Thoracic aorta (tissue), 2 donors: ENCODE results near the gene TACC2. TPM values are rescaled to one million over a fixed set of nuclear protein-coding genes. Genes with fewer than 3 reads are reported as not detected.

Experiments used
- ATAC-seq: fragments of 150-250 bp; one replicate; pipeline ENCODE4 v1.8.0; 2017; ENCODE audit warnings: low read depth; ENCODE audit not compliant: insufficient number of reproducible peaks, low FRiP score
- DNase-seq: peaks from one replicate; pipeline ENCODE4 v3.0.0-alpha.2; 2020; ENCODE audit warnings: low spot score
- H3K27ac ChIP-seq, 2 donors: fragments of 200-600 bp; sonication (generic); 1 replicate in 1 of 2; 2 replicates in 1 of 2; pipeline ENCODE4 v1.5.1; 2016; ENCODE audit warnings: mild to moderate bottlenecking in 2 of 2, moderate library complexity in 2 of 2
- H3K27me3 ChIP-seq: fragments of 200-600 bp; sonication (generic); replicated peaks from 2 replicates; pipeline ENCODE4 v1.6.0; 2016; ENCODE audit warnings: mild to moderate bottlenecking; ENCODE audit not compliant: insufficient read depth
- H3K36me3 ChIP-seq: fragments of 200-600 bp; sonication (generic); one replicate; pipeline ENCODE4 v1.5.1; 2016
- H3K4me1 ChIP-seq, 2 donors: fragments of 200-600 bp; sonication (generic); 1 replicate in 1 of 2; 2 replicates in 1 of 2; pipeline versions ENCODE4 v1.5.1 to v1.6.0; 2016; ENCODE audit warnings: low read depth in 2 of 2, mild to moderate bottlenecking in 1 of 2; ENCODE audit not compliant: control insufficient read depth in 1 of 2
- H3K4me3 ChIP-seq: fragments of 200-600 bp; sonication (generic); 2 replicates; pipeline ENCODE4 v1.5.1; 2016; ENCODE audit warnings: mild to moderate bottlenecking
- H3K9me3 ChIP-seq: fragments of 200-600 bp; sonication (generic); 2 replicates; pipeline ENCODE4 v1.5.1; 2016
- total RNA-seq, 2 donors: library from RNA; depleted of rRNA; stranded (reverse); fragments of >200 nt; gene quantifications; one replicate each; pipeline versions ENCODE4 v1.1.0 to v1.2.3, GENCODE V29; 2016
- TF ChIP-seq, protein P1 (sequence below): fragments of 200-600 bp; sonication (generic); IDR thresholded peaks from one replicate; pipeline ENCODE4 v1.5.1; 2019; ENCODE audit warnings: antibody characterized with exemption

Gene TACC2
- total RNA-seq, 2 donors from 2014 or later: 52.1 to 71.0 TPM

DNA sequence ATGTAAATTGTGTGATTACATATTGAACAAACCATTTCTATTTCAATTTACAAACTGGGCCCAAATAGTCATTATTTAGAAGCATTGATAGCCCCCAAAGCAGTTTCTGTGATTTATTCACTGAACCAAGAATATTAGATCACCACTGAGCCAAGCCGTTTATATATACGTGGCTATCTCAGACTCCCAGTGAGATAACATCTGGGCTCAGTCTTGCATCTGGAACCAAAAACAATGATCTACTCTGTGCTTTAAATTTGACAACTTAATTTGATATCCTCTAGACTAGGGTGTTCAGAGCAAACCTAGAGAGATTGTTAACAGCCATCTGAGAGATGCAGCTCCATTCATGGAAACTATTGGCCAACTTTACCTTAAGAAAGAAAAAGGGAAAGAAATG lies 240.7 kb downstream of the TACC2 start:
- Histone ChIP-seq H3K4me1 (no peaks in the 10 kb centered on the region), H3K36me3 (peaks cover 39% of the 10 kb centered on the region), H3K27ac (no peak overlapping the region), H3K4me3 (no peak overlapping the region), H3K9me3 (no peaks in the 10 kb centered on the region), H3K27me3 (no peaks in the 10 kb centered on the region)
- DNase-seq: no peak
- TF ChIP-seq, protein P1, sequence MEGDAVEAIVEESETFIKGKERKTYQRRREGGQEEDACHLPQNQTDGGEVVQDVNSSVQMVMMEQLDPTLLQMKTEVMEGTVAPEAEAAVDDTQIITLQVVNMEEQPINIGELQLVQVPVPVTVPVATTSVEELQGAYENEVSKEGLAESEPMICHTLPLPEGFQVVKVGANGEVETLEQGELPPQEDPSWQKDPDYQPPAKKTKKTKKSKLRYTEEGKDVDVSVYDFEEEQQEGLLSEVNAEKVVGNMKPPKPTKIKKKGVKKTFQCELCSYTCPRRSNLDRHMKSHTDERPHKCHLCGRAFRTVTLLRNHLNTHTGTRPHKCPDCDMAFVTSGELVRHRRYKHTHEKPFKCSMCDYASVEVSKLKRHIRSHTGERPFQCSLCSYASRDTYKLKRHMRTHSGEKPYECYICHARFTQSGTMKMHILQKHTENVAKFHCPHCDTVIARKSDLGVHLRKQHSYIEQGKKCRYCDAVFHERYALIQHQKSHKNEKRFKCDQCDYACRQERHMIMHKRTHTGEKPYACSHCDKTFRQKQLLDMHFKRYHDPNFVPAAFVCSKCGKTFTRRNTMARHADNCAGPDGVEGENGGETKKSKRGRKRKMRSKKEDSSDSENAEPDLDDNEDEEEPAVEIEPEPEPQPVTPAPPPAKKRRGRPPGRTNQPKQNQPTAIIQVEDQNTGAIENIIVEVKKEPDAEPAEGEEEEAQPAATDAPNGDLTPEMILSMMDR: no peak
- no peak for ATAC-seq

DNA sequence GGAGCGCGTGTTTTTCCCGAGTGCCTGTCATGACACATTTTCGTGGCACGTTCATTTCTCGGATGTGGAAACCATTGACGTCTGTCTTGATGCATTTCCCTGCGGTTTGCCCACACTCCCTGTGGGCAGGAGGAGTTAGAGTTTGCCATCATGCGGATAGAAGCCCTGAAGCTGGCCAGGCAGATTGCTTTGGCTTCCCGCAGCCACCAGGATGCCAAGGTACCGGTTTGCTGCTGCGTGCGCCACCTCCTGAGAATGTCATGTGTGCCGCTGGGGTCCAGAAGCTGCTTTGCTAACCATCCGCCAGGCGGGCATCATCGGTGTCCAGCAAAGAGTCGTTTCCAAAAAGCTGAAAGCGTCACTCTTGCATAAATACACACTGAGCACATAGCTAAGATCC lies 241.3 kb downstream of the TACC2 start:
- no peaks in the 10 kb centered on the region for H3K27me3 ChIP-seq
- ATAC-seq: no peak
- peaks cover 35% of the 10 kb centered on the region for H3K36me3 ChIP-seq
- H3K9me3 ChIP-seq: no peaks in the 10 kb centered on the region
- no peak for DNase-seq
- TF ChIP-seq, protein P1: no peak
- no peaks in the 10 kb centered on the region for H3K4me1 ChIP-seq
- no peak overlapping the region for H3K27ac ChIP-seq
- H3K4me3 ChIP-seq: no peak overlapping the region

DNA sequence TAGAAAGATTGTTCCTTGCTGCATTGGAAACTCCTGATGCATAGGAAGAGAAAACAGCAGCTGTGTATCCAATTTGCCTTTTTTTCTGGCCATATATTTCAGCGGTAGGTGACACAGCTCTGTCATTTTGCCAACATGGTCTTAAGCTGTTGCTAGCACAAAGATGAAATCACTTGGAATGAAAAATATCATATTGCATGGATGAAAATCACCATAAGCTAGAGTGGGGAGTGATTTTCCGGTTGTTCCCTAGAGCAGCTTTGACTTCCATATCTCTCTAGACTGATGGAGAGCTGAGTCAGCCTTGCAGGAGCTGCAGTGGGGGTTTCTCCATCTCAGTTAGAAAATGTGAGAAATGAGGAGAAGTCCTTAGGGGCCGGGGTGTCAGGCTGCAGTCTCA lies 243.8 kb downstream of the TACC2 start:
- H3K27me3 ChIP-seq: no peaks in the 10 kb centered on the region
- no peak overlapping the region for H3K4me3 ChIP-seq
- H3K27ac ChIP-seq: no peak overlapping the region
- DNase-seq (no peak), ATAC-seq (no peak)
- peaks cover 23% of the 10 kb centered on the region for H3K36me3 ChIP-seq
- TF ChIP-seq, protein P1: no peak
- no peaks in the 10 kb centered on the region for H3K9me3 ChIP-seq
- no peaks in the 10 kb centered on the region for H3K4me1 ChIP-seq

DNA sequence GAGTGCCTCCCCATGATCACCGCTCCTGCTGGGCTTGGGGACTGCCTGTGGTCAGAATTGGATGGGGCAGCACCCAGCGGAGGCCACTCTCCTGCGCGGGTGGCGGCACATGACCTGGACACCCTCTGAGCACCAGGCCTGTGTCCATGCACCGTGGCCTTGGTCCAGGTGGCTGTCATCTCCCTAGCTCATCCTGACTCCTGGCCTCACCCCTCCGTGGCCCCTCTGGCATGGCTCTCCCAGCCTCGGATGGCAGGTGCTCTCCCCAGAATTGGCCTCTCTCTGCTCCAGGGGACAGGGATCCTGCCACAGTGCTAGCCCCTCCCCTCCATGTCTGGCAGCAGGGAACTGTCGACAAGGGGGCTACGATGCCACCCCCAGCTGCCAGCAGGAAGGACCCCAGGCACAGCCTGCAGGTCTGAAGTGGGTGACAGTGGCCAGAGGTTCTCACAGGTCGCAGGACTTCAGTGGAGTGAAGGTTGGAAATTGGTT lies 244.9 kb downstream of the TACC2 start:
- ATAC-seq (no peak), DNase-seq (no peak)
- H3K9me3 ChIP-seq: no peaks in the 10 kb centered on the region
- H3K4me3 ChIP-seq: no peak overlapping the region
- TF ChIP-seq, protein P1: no peak
- no peaks in the 10 kb centered on the region for H3K27me3 ChIP-seq
- no peak overlapping the region for H3K27ac ChIP-seq
- no peaks in the 10 kb centered on the region for H3K4me1 ChIP-seq
- peaks cover 23% of the 10 kb centered on the region for H3K36me3 ChIP-seq

DNA sequence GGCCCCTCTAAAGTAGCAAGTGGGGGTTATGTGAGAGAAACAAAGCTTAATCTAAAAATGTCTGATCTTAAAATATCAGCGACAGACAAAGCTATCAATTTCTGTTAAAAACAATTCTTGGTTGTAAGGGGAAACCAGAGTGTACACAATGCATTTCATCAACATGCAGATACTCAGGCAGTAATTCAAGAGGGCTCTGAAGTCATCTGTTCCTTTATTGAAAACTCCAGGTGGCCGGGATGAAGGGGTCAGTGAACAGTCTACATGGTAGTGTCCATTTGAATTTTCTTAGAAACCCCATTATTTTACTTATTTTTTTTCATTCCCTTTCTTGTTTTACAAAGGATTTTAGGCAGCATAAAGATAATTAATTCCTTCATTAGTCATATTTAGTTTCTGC lies 245.5 kb downstream of the TACC2 start:
- ATAC-seq (no peak), DNase-seq (no peak)
- H3K4me3 ChIP-seq: no peak overlapping the region
- no peaks in the 10 kb centered on the region for H3K9me3 ChIP-seq
- no peaks in the 10 kb centered on the region for H3K4me1 ChIP-seq
- H3K36me3 ChIP-seq: peaks cover 24% of the 10 kb centered on the region
- TF ChIP-seq, protein P1: no peak
- no peaks in the 10 kb centered on the region for H3K27me3 ChIP-seq
- no peak overlapping the region for H3K27ac ChIP-seq
